A204.1 (cell line): ENCODE measurements around the gene SLC25A18.
"Not testable (repeated sequence)": the region's sequence is repeated elsewhere in the genome, so short reads cannot be mapped to it uniquely, and the experiment has no call there.

Experiments
- FAIRE-seq: peaks from 2 replicates; lab custom pipeline; 2012; peaks lifted over from hg19 to GRCh38; lab: Jason Lieb, UNC

Gene SLC25A18

GRCh38 chr22:17607891-17608521 is 44.7 kb downstream of the SLC25A18 start:
- FAIRE-seq, result no peak

DNA sequence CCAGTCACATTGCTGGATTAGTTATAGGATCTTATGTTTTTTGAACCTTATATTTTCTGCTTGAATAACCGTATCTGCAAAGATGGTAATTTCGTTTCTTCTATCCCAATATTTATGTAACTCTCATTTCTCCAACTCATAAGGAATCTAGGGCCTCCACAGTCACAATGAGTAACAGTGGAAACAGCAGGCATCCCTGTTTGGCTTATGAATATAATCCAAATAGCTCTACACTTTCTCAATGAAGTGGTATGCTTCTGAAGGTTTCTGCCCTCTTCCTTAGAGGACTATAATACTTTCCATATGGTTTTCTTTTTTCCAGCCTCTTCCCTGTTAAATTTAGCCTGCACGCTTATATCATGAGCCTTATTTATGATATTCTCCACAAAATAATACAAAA is 48.8 kb downstream of the SLC25A18 start:
- no peak for FAIRE-seq

- no peak for FAIRE-seq
Observed at GRCh38 chr22:17613280-17613679, 50.0 kb downstream of the SLC25A18 start.

DNA sequence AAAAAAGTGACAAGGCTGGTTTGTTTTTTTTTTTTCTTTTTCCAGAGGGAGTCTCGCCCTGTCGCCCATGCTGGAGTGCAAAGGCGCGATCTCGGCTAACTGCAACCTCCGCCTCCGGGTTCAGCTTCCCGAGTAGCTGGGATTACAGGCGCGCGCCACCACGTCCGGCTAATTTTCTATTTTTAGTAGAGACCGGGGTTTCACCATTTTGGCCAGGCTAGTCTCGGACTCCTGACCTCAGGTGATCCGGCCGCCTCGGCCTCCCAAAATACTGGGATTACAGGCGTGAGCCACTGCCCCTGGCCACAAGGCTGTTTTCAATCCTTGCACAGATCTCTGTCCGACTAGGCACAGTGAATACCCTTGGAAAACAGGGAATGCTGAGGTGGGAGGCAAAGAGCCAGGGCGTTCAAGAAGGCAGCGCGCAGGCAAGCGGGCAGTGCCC is 64.7 kb downstream of the SLC25A18 start:
- FAIRE-seq, result no peak

GRCh38 chr22:17628406-17629172 is 65.3 kb downstream of the SLC25A18 start, which contains the start of gene ATP6V1E1:
ATP6V1E1 (minus strand) TSS chr22:17628749; CDS start chr22:17628635, 114 bp downstream.
- peak; percentile 99 for FAIRE-seq

- FAIRE-seq, result no peak
Observed at GRCh38 chr22:17629173-17629489, 65.8 kb downstream of the SLC25A18 start.

DNA sequence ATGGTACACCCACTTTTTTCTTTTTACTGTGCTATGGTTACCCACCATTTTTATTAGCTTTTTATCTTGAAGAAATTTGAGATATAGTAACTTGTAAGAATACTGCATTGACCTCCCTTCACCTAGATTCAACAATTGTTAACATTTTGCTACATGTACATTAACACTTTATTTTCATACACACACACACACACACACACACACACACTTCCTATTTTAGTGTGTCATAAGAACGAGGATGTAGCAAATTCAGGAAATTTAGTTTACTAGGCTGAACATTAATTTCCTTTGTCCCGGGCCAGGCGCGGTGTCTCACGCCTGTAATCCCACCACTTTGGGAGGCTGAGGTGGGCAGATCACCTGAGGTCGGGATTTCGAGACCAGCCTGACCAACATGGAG is 66.3 kb downstream of the SLC25A18 start:
- no peak for FAIRE-seq

DNA sequence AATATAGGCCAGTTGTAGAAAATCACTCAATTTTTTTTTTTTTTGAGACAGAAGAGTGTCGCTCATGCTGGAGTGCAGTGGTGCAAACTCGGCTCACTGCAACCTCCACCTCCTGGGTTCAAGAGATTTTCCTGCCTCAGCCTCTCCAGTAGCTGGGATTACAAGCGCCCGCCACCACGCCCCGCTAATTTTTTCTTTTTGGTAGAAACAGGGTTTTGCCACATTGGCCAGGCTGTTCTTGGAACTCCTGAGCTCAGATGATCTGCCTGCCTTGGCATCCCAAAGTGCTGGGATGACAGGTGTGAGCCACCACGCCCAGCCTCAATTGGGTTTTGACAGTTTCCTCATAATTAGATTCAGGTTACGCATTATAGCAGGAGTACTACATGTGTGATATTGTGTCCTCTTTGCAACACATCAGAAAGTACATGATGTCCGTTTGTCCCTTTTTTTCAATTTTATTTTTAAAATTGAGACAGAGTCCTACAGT is 67.8 kb downstream of the SLC25A18 start:
- no peak for FAIRE-seq

DNA sequence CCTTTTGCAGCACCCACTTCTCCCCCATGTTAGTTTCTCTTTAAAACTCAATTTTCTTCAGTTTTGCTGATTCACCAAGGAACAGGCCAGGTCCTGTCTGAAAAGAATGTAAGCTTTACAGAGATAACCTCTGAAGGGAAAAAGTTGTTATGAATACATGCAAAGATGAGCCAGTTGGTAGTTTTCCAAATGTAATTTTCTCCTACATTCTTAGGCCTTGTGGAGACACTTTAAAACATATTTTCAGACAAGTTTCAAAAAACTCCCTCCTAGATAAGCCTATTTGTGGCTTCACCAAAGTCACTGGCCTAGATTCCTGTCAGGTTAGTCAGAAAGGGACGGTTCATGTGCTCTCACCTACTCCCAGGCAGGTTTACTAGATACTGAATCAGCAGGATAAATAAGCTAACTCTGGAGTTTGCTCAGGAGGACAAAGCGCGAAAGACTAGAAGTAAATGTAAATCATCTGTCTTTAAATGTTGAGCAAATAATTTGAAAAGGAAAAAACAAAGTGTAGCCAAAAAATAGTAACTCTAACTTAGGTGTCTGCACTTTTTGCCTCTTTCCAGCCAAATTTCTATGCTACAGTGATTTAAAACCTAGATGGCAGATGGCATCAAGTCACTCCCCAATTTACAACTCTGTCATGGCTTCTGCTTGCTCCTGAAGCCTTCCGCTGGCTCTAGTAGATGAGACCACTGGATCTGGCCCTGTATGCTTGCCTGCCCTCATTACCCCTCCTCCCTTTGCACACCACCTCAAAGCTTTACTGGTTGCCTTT is 70.1 kb downstream of the SLC25A18 start:
- FAIRE-seq, result no peak

GRCh38 chr22:17633998-17634323 is 70.7 kb downstream of the SLC25A18 start:
- no peak for FAIRE-seq

DNA sequence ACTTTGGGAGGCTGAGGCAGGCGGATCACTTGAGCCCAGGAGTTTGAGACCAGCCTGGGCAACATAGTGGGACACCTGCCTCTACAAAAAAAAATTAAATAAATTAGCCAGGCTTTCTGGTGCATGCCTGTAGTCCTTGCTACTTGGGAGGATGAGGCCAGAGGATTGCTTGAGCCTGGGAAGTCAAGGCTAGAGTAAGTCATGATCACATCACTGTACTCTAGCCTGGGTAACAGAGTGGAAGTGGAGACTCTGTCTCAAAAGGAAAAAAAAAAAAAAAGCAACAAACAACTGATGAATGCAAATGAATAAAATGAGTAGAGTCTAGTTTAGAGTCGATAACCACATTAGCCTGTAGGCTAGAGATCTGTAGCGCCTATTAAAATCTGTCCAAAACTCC is 71.4 kb downstream of the SLC25A18 start:
- FAIRE-seq, result no peak

DNA sequence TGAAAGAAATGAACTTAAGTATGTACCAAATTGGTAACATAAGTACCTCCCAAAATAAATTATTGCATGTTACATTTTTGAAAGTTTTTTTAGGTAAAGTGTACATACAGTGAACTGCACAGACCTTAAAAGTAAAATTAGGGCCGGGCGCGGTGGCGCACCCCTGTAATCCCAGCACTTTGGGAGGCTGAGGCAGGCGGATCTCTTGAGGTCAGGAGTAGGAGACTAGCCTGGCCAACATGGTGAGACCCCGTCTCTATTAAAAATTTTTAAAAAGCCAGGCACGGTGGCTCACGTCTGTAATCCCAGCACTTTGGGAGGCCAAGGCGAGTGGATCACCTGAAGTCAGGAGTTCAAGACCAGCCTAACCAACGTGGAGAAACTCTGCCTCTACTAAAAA is 73.6 kb downstream of the SLC25A18 start:
- not testable (repeated sequence) for FAIRE-seq

- no peak for FAIRE-seq
Observed at GRCh38 chr22:17637490-17638181, 74.3 kb downstream of the SLC25A18 start.

- no peak for FAIRE-seq
Observed at GRCh38 chr22:17638182-17638431, 74.8 kb downstream of the SLC25A18 start.

GRCh38 chr22:17638432-17639246 is 75.3 kb downstream of the SLC25A18 start, which contains the start of gene BCL2L13:
BCL2L13 (plus strand) TSS chr22:17638757; CDS start chr22:17655712, 16,955 bp downstream.
- FAIRE-seq, result peak; percentile 76

GRCh38 chr22:17639247-17639741 is 76.0 kb downstream of the SLC25A18 start:
- FAIRE-seq, result no peak
